ENCODE data around the gene NKAIN2.

- TF ChIP-seq CTCF (conservative IDR thresholded peaks at IDR 0.05 in 1 of 2, IDR thresholded peaks at IDR 0.05 in 1 of 2; ENCODE audit: extremely low read depth in 1 of 2, insufficient read depth in 1 of 2, low read depth in 1 of 2, low read length in 2 of 2) (no peak), EZH2 (IDR thresholded peaks at IDR 0.05; ENCODE audit: borderline replicate concordance, low read length) (no peak)
Observed at GRCh38 chr6:124355146-124355545, 551.5 kb downstream of the NKAIN2 start.

Data from mammary epithelial cell (primary cell).